Mucosa of descending colon (tissue), 3 donors: Measurements from ENCODE around the gene STK32B. TPM values are rescaled to one million over a fixed set of nuclear protein-coding genes. Genes with fewer than 3 reads are reported as not detected.

Experiments used
- ATAC-seq: fragments of 200-7000 bp; cut with Tn5 transposase; one replicate; pipeline ENCODE4 v1.9.1; 2020; ENCODE audit warnings: mild to moderate bottlenecking, moderate library complexity
- DNase-seq, 3 donors: peaks; one replicate each; pipeline ENCODE4 v3.0.0-alpha.2; 2020
- H3K36me3 ChIP-seq: fragments of 200-600 bp; one replicate; pipeline ENCODE4 v1.8.0; 2021; ENCODE audit warnings: low read depth, mild to moderate bottlenecking
- H3K4me1 ChIP-seq: fragments of 200-600 bp; one replicate; pipeline ENCODE4 v1.8.0; 2021; ENCODE audit warnings: low read depth, mild to moderate bottlenecking
- H3K4me3 ChIP-seq: fragments of 200-600 bp; one replicate; pipeline ENCODE4 v1.8.0; 2021; ENCODE audit warnings: mild to moderate bottlenecking
- H3K9me3 ChIP-seq: fragments of 200-600 bp; one replicate; pipeline ENCODE4 v1.8.0; 2021; ENCODE audit warnings: mild to moderate bottlenecking
- intact Hi-C, 2 donors: fragments of 100-400 bp; cut with DNase I in 1 of 2; cut with micrococcal nuclease in 1 of 2; formaldehyde crosslinking; loops; one replicate each; pipeline versions ENCODE4 v1.11.0 to v1.11.1; 2022; cut with DNase I, micrococcal nuclease
- total RNA-seq, 3 donors: library from RNA; stranded (reverse); fragmentation: NEBNext Ultra II Directional in 2 of 3; extraction: Animal tissue kit (Norgen Biotek cat#: 25700) in 2 of 3; gene quantifications; one replicate each; pipeline versions ENCODE4 v1.2.1 to v1.2.4, GENCODE V29; 2021 to 2023
- TF ChIP-seq, protein P1 (sequence below): fragments of 200-600 bp; IDR thresholded peaks from one replicate; pipeline ENCODE4 v1.8.0; 2022; ENCODE audit warnings: antibody characterized with exemption, mild to moderate bottlenecking
- donor health status: DM: no; HTN: no; CAD: no; lungs with moderate emphysema.
- donor health status: DM: no; HTN: no; CAD: no.
- donor health status: DM: no; HTN: yes; CAD: no.

STK32B gene
- total RNA-seq, 3 donors from 2014 or later = 0.67 to 2.2 (median 1.1) TPM

DNA sequence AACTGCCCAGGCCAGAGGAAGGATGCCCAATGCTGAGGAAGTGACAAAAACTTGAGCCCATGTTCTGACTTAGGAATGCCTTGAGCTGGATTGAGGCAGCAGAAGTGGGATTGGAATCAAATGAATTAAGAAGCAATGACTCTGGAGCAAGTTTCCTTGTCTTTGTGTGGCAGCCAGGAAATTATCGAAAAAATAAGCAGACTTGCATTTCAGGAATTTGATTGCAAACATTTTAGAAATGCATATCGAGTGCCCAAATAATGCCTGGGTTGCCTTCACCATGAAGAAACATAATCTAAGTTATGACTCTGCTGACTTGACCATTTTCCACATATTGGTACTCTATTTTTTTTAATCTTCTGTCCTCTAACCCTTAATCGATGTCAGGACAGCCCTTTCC is 41.5 kb upstream of the STK32B start:
- intact Hi-C loops = no loop called here
- no peak for ATAC-seq

DNA sequence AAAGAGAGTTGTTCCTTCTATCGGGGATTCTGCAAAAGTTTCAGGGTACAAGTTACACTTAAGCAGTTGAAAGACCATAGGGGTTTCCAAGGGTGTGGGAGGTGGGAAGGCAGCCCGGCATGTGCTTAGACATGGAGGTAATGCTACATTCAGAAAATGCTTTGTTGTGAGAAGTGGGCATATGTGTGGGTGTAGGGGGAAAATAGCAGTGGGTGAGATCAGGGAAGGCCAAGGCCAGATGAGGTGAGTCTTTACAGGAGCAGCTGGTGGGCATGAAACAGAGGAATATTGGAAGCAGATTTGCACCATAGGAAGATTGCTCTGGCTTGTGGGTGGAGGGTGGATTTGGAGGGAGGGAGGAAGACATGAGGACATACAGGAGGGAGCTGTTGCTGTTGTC is 40.3 kb upstream of the STK32B start:
- TF ChIP-seq, protein P1, sequence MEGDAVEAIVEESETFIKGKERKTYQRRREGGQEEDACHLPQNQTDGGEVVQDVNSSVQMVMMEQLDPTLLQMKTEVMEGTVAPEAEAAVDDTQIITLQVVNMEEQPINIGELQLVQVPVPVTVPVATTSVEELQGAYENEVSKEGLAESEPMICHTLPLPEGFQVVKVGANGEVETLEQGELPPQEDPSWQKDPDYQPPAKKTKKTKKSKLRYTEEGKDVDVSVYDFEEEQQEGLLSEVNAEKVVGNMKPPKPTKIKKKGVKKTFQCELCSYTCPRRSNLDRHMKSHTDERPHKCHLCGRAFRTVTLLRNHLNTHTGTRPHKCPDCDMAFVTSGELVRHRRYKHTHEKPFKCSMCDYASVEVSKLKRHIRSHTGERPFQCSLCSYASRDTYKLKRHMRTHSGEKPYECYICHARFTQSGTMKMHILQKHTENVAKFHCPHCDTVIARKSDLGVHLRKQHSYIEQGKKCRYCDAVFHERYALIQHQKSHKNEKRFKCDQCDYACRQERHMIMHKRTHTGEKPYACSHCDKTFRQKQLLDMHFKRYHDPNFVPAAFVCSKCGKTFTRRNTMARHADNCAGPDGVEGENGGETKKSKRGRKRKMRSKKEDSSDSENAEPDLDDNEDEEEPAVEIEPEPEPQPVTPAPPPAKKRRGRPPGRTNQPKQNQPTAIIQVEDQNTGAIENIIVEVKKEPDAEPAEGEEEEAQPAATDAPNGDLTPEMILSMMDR = no peak
- H3K36me3 ChIP-seq = no peaks in the 10 kb centered on the region
- no peaks in the 10 kb centered on the region for H3K4me1 ChIP-seq
- H3K9me3 ChIP-seq = no peaks in the 10 kb centered on the region
- H3K4me3 ChIP-seq = no peak overlapping the region
- ATAC-seq = no peak
- intact Hi-C loops = no loop called here
- no peak for DNase-seq

More for the DNA sequence above, 41.5 kb upstream of the STK32B start:
- H3K4me1 ChIP-seq = no peaks in the 10 kb centered on the region
- no peak overlapping the region for H3K4me3 ChIP-seq
- H3K9me3 ChIP-seq = no peaks in the 10 kb centered on the region
- TF ChIP-seq, protein P1 = no peak
- H3K36me3 ChIP-seq = no peaks in the 10 kb centered on the region
- DNase-seq = no peak

DNA sequence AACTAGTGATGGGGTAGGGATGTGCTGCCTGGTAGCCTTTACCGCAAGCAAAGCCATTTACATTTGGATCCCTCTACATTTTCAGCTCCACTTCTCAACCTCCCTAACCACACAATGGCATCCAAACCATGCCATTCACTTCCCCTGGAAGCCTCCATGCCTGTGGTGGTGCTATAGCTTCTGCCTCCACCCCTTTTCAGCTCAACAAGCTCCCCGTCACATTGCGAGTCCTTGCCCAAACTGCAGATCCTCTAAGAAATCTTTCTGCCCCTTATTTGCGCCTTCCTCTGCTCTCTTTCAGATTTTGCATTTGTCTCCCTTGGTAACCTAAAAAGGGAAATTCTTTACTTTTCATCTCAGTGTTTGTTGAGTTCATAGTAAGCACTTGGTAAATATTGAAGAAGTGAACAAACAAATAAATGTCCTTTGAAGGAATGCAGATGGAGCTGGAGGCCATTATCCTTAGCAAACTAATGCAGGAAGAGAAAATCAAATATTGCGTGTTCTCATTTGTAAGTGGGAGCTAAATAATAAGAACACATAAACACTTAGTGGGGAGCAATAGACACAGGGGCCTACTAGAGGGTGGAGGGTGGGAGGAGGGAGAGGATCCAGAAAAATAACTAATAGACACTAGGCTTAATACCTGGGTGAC is 38.9 kb upstream of the STK32B start:
- no peak for ATAC-seq
- intact Hi-C loops = no loop called here
- H3K36me3 ChIP-seq = no peaks in the 10 kb centered on the region
- TF ChIP-seq, protein P1 = no peak
- no peaks in the 10 kb centered on the region for H3K9me3 ChIP-seq
- H3K4me1 ChIP-seq = no peaks in the 10 kb centered on the region
- no peak for DNase-seq
- H3K4me3 ChIP-seq = no peak overlapping the region

DNA sequence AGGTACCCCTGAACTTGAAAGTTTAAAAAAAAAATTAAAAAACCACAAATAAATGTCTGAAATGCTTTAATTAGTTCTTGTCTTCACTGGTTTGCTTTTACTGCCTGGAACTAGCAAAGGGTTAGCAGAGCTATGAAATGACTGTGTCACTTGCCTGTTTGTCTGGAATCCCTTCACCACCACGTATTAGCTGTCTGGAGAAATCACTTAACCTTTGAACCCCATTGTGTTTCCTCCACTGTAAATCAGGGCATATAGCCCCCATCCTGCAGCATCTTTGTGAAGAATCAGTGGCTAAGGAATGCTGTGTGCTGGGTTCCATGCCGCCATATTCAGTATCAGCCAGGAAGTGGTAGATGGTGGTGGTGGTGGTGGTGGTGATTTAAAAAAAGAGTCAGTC is 38.3 kb upstream of the STK32B start:
- no peak for ATAC-seq
- no peaks in the 10 kb centered on the region for H3K4me1 ChIP-seq
- H3K36me3 ChIP-seq = no peaks in the 10 kb centered on the region
- intact Hi-C loops = no loop called here
- no peak overlapping the region for H3K4me3 ChIP-seq
- TF ChIP-seq, protein P1 = no peak
- DNase-seq = no peak
- no peaks in the 10 kb centered on the region for H3K9me3 ChIP-seq

DNA sequence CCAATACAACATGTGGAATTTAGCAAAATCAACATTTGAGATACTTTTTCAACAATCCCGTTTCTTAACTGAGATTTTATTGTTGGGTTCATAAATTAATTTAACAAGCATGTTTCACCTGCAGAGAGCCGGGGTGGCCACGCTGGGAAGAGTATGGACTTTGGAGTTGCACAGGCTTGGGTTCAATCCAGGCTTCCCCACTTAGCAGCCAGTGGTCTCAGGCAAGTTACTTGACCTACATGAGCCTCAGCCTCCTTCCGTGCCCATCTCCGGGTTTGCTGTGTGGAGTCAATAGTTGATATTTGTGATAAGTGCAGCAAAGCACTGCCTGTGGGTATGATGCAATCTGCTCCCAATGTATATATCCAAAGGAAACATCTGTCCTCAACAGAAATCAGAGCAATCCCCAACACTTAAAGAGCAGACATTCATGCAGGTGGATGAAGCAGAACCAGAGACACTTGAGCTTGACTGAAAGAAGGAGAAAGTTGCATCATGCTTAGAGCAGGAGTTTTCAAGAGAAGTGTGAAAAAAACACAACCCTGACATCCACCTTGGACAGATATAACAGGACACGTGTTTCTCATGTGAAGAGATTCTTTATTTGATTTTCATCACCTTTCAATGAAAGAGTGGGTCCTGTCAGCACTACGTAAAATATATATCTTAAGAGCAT is 37.1 kb upstream of the STK32B start:
- Histone ChIP-seq H3K4me1 (no peaks in the 10 kb centered on the region), H3K36me3 (no peaks in the 10 kb centered on the region), H3K9me3 (no peaks in the 10 kb centered on the region), H3K4me3 (no peak overlapping the region)
- TF ChIP-seq, protein P1 = no peak
- ATAC-seq (no peak), DNase-seq (no peak)
- intact Hi-C loops = no loop called here
